DMS 273 treated with DMSO at 0.1 percent for 48 hours (cell line): ENCODE measurements around the gene SATB2.

Source experiments
- DNase-seq: peaks from one replicate; lab custom pipeline; 2025; lab: John Stamatoyannopoulos, UW

Gene SATB2

DNA sequence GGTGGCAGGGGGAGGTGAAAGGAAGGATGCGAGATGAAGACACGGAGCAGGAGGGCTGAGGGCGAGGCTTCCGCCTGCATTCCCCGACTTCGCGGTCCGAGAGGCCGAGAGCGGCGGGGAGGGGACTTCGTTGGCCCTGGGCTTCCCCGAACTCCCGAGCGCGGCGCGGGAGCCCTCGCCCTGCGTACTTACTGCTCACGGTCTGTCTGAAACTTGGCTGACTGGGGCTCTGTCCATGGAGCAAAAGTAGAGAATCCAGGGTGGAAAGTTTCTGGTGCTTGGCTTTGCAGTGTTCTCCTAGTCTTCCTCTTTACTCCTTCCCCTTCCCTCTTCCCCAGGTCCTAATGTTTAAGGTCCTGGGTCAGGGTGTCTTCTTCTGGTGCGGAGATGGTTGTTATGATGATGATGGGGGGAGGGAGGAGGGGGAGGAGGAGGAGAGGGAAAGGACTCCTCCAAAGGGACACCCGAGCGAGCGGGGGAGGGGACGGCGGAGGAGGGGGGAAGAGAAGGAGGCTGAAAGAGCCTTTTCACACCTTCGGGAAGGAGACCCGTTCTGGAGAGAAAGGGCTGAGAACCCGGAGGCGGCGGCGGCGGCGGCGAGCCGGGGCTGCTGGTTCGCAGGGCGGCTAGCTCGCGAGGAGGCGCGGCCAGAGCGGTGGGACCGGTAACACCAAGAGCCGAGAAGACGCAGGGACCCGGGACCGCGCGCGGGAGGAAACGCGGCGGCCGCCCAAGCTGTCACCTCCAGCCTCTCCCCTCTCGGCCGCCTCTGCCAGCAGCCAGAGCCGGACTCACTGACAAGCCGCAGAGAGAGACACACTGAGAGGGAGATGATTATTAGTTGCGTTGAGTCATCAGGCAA lies at the start of gene SATB2:
SATB2 (minus strand) TSS at position 793 of the 862 bp plus-strand sequence. CDS start 1,902 bp downstream, outside the sequence.
- DNase-seq = peak; percentile 24

DNA sequence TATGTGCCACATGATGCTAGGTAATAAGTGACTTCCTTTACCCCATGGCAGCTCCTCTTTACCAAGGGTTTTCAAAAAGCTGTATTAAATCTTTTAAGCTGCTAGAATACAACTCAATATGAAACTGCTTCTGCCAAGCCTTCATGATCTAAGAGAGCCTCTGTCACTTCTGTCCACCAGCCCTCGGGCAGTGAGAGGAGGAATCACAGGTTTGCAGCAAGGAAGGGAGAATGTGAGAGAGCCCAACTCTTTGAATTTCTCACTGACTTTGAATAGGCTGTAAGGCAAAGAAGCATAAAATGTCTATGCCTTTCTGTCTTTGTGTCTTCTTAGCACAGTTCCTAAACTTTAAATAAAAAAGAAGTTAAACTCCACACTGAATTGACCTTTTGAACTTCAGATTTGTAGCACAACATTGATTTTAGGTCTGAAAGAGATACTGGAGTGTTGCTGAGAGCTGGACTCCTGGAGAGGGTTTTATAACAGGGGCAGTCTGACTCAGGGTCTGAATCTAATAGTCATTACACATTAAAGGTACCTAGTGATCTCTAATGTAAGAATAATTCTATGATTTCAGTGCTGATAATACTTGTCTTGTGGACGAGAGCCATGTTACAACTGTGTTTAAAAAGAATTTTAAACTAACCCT lies 48.1 kb upstream of the SATB2 start:
- DNase-seq = no peak

DNA sequence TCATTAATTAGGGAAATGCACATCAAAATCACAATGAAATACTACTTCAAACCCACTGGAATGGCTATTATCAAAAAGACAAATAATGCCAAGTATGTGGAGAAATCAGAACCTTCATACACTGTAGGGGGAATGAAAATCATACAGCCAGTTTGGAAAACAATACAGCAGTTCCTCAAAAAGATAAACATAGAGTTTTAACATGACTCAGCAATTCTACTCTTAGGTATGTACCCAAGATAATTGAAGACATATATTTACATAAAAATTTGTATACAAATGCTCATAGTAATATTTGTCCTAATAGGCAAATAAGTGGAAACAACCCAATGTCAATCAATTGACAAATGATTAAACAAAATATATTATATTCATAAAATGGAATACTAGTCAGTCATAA lies 45.4 kb upstream of the SATB2 start:
- DNase-seq = no peak

DNA sequence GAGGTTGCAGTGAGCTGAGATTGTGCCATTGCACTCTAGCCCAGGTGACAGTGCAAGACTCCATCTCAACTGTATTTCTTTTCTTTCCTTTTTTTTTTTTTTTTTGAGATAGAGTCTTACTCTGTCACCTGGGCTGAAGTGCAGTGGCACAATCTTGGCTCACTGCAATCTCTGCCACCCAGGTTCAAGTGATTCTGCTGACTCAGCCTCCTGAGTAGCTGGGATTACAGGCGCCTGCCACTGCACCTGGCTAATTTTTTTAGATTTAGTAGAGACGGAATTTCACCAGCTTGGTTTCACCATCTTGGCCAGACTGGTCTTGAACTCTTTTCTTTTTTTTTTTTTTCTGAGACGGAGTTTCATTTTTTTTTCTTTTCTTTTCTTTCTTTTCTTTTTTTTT lies 41.3 kb upstream of the SATB2 start:
- no peak for DNase-seq

DNA sequence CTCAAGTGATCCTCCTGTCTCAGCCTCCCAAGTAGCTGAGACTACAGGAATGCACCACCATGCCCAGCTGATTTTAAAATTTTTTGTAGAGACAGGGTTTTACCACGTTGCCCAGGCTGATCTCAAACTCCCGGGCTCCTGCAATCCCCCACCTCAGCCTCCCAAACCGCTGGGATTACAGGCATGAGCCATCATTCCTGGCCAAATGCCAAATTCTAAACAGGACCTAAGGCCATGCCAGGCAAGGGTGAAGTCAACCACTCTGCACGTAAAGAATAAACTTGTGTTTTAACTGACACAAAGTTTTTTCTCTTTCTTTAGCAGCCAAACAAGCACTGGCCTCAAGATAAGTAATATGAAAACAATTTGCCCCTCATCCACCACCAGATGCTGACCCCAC lies 37.4 kb upstream of the SATB2 start:
- DNase-seq = no peak

DNA sequence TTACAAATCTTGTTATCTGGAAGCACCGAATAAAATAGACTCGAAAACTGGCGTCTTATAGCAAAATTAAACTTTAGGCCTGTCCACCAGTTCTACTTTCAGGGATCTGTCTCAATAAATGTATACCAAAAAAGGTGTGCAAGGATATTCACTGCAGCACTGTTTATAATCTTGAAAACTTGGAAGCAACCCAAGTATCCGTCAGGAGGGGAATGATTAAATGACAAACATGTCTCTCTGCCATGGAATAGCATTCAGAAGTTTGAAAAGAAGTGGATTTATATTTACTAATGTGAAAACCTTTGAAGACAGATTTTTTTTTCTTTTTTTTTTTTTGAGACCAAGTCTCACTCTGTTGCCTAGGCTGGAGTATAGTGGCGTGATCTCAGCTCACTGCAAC lies 32.3 kb upstream of the SATB2 start:
- DNase-seq = no peak

DNA sequence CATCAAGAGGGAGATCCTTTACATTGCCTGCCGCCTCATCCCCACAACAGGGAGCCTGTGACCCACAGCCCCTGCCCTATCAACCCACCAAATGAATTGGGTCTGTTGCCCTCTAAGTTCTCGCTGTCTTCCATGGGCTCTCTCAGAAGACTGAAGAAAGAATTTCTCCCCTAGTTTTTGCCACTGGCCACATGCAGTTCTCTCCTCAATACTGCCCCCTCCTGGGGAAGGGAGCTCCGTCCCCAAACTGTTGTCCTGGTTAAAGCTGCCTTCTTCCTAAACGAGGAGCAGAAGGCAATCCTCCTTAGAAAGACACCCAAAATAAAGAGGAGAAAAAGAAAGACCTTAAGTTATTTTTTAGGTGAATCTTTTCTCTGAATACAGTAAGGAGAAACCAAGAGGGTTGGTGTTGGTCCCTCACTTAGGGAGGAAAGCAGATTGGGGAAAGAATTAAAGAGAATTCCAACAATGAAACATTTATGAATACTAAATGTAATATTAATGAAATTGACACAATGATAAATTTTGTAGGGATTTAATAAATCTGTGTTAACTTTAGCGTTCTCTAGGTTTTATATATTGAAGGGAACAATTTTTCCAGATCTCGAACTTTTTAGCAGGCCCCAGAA lies 31.1 kb upstream of the SATB2 start:
- no peak for DNase-seq

DNA sequence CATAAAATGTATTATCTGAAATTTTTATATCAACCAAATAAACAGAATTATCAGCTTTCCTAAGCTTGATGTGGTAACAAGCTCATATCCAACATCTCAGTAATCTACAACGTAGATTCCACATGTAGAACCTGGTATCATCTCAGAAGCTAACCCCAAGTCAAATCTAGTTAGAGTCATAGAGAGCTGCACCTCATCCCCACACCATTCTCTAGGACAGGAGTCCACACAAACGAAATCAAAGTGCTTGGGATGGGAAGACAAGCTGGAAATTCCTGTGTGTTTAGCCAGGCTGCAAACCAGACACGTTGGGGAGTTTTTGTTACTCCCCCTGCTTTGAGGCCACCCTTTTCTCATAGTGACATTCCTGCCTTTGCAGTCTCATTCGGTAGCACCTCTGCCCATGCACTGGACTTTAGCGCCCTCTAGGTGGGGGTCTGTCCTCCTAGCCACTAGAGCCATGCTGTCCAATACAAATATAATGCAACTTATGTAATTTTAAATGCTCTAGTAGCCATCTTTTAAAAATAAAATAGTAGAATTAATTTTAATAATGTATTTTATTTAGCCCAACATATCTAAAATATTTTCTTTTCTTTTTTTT lies 28.1 kb upstream of the SATB2 start:
- peak; percentile 2 for DNase-seq

DNA sequence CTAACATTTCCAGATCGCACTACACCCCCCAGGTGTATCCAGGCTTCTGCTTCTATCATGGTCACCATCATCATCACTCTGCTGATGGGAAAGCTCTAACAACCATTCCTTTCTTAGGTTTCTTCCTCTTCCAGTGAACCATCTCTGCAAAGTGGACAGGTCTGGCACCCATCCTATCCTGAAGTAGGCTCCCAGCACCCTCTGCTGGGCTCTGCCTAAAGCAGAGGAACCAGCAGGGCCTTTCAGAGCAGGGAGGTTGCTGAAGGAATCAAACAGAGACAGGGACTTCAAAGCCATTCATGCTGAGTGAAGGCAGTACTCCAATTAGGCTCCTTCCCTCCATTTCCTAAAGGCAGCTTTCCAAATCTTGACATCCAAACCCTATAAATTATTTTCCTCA lies 27.2 kb upstream of the SATB2 start:
- DNase-seq = no peak

DNA sequence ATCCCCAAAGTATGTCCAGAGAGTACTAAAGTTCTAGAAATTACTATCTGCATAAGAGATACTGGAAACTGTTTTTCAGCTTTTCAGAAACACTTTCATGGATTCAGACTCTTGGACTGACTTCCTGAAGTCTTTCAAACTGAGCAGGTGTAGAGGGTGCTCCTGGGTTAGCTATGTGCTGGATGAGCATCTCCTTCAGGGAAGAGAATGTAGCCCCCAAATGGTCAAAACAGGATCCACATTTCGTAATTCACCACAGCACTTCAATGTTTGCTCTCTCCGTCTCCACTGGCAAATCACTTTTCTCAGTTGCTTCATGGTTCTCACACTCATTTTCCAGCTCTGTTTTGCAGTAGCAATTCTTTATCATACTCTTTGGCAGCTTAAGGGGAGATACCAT lies 23.2 kb upstream of the SATB2 start:
- DNase-seq = no peak

DNA sequence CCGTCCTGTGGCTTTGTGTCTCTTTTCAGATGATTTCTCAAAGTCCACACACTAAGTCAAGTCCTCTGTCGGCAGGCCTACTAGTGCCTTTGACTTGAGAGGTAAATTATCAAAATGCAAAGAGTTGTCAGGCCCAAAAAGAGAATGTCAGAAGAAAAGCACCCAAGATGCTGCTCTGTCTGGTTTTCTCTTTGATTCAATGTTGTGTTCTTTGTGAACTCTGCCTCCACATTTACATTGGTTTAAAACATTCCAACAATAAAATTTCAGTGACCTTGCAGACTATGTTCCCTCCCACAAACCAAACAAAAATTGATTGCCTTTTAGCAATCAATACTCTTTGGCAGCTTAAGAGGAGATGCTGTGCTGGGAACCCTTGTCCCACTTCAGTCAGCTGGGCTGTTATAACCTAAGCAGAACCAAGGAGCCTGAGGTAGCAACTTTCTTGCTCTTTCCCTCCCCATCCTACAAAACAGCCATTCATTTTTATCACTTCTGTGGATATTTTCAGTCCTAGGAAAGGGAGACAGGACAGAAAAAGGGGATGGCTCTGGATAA lies 19.6 kb upstream of the SATB2 start:
- DNase-seq = no peak

DNA sequence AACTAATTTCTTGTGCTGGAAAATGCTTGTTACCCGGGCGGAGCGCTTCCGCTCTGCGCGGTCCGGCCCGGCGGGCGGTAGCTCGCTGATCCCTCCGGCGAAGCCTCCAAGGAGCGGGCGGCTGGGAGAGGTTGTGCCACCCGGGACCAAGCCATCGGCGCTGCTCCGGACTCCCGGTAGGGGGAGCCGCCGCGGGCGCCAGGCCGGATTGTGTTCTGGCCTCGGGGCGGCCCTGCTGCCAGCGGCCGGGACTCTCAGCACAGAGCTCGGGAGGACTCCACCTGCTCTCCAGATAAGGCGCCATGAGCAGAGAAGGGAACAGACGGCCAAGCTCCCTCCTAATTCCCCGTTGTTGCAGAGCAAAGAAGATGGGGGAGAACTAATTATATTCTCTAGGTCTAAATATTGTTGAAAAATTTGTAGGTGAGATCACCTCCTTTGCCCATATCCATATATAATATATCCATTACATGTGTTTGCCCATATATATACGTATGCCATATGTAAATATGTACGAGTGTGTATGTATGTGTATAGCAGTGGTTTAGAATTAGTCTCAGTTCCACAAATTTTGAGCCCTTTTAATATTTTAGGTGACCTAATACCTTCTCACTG lies 13.8 kb upstream of the SATB2 start:
- peak; percentile 40 for DNase-seq

DNA sequence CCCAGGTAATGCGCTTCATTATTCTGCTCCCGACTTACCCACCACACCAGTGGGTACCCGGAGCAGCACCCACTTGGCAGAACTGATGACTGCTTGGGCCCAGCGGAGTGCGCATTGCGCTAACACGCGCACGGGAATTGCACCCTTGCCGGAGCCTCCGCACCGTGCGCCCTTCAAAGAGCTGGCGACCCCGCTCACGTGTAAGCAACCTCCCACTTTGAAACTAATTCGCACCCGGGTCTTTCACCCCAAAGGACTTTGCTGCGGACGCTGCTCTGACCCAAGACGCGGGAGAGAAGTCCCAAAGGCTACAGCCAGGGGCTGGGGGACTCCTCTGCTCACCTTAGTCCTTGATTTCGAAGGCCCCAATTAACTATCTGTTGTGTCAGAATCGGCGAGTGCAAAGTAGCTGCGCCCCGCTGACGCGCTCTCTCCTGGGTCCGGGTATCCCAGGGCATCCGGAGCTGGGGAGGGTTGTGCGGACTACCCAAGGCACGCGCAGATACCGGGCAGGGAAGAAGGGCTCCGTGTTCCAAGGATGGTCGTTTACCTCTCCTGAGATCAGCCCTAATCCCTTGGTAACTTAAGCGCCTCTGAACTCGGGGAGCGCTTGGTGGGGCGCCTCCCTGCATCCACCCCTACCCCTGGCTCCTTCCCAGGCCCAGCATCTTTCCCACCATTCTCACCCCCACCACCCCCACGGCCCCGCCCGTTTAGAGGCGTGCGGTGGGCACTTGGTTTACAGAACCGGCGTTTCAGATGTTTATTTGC lies 13.1 kb upstream of the SATB2 start:
- no peak for DNase-seq

DNA sequence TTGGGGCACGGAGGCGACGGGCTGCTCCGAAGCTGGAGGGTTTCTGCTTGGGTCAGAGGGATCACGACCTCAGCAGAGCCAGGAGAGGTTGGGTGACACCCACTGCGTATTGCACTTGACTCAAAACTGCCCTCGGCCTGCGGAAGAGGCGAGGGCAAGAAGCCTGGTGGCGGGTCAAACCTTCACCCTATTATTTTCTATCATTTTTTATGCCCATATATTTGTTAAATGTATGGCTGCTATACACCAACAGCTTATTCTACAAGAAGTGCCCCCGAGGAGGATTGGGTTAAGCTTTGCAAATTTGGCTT lies 12.6 kb upstream of the SATB2 start:
- DNase-seq = no peak

DNA sequence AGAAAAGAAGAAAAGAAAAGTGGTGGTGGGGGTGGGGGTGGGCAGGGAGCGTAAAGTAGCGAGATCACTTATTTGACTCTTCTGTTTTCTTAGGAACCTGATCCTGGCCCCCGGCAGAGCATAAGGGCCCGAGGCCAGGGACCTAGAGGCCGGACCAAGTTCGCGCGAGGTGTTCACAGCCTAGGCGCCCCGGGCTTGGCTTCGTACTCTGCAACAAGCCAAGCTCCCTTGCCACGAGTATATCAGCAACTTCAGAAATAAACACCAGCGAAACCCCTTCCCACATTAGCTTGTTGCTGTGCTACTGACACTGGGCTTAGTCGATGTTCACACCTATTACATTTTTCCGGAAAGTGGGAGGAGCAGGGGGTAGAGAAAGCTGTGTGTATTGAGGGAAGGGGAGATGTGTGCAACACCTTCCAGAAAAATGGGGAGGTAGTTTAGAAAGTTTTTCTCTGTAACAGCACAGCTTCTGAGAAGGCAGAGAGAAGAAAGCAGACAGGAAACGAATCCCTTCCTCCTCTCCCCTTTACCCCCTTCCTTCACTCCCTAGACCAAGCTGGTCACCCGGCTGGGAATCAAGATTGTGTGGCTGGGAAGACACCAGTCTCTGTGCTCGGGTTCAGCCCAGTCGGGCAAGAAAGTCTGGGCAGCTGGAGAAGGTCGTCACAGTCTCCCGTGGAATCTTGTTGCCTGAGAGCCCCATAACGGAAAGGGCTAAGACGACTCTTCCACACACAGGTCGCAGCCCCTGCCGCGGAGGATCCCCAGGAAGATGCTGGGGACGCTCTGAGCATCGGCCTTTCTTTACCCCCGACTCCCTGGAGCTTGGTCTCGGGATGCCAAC lies 12.0 kb upstream of the SATB2 start:
- DNase-seq = no peak

DNA sequence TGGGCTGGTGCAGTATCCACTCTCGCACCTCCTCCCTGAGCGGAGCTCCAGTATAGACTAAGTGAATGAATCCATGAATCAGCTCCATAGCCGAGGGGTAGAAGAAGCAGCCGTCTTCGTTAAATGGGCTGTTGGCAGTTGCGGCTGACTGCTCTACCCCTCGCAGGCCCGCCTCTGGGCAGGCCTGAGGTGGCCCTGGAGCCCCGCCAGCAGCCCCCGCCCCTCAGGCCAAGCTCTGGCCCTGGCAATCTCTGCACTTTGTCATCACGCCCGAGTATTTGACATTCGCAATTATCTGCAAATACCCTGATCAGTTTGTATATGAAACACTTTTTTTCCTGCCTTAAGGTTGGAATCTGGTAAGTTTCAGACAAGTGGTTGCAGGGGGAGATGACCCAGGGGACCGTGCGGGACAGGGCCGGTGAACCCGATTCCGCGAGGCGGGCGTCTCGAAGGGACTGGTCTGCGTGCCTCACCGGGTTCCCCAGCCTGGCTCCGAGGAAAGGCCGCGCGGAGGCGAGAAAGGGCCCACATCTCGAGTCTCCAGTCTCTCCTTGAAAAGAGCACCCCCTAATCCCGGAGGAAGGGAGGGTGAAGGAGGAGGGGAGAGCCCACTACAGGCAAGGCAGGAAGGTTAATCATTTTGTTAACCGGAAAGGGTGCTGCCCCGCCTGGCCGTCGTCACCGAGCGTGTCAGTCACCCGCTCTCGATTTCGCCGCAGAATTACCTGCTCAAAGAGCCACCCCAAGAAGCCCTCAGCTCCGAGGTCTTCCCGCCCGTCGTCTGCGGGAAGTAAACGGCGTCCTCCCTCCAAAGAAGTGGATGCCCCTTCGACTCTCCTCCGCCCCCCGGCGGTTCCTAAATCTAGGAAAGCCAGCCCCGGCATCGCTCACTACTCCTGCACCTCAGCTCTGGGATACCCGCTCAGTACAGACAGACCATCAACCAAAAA lies 11.1 kb upstream of the SATB2 start:
- DNase-seq = no peak

DNA sequence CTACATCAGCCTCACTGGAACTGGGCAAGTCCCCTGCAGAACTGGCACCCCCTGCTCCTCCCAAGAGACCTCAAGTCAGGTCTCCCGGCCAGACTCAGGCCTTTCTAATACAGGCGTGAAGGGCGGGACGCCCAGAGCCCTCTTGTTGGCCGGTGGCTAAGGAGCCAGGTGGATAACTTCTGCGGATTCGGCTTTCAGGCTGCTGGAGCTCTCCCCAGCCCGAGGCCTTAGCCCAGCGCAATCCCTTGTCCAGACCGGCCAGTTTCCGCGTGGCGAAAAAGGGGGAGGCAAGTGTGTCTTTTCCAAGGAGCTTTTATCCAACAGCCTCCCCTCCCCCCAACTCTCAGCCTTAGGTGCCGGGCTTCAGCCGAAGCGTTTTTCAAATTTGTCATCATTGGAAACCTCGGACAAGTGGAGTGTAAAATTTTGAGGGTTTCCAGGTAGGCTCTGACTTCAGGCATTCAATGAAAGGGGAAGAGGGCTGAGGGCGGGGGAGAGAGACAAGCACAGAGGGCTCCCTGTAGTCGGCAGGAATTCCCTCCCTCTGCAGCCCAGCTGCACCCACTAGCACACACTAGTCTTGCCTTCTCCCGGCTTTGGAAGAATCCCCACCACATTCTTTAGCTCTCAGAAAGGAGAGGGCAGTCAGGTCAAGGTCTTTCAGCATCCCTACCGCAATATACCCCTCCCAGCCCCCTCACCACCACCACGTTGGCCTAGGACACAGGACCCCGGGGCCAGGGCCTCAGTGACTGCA lies 9.5 kb upstream of the SATB2 start:
- DNase-seq = no peak

DNA sequence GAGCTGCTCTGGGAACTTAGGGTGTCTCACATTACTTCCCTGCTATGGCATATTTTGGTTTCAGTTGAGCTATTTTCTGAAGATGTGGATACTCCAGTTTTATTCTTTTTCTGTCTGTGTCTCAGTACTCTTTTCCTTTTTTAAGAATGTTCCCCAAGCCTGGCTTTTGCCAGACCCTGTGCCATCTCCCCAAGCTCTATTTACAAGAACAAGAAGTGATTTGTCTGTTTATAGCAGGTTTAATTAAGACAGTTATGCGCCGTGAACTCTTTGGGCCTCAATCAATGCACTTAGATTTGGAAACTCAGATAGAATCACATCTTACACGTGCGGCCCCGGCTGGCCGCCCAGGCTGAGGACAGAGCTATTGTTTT lies 8.9 kb upstream of the SATB2 start:
- no peak for DNase-seq
